IMR-90 (cell line): Measurements from ENCODE around the gene CD164L2. TPM values are rescaled to one million over a fixed set of nuclear protein-coding genes. Genes with fewer than 3 reads are reported as not detected.

Experiments
- ATAC-seq: fragments of 200-7000 bp; cut with Tn5 transposase; 2 replicates; pipeline ENCODE4 v1.9.1; 2020; ENCODE audit warnings: low read depth, mild to moderate bottlenecking, moderate library complexity
- BruUV-seq: library from RNA; stranded (reverse); fragments of 400-500 nt; replicated peaks from 2 replicates; lab custom pipeline; 2021; lab: Mats Ljungman, UMichigan
- CTCF ChIA-PET: fragments of 300-600 bp; formaldehyde crosslinking; extraction: SDS; loops from one replicate; lab custom pipeline; 2021; ENCODE audit warnings: antibody characterized with exemption; lab: Yijun Ruan, JAX
- POLR2A ChIA-PET: fragments of 300-600 bp; sonication (Branson Sonifier 250); formaldehyde crosslinking; loops from one replicate; lab custom pipeline; 2022; ENCODE audit warnings: antibody characterized with exemption; ENCODE audit not compliant: unreplicated experiment; lab: Charles Lee
- DNase-seq: peaks from one replicate; pipeline ENCODE4 v3.0.0; 2013
- H2AFZ ChIP-seq: replicated peaks from 2 replicates; pipeline ENCODE3; 2013; ENCODE audit warnings: low read length, mild to moderate bottlenecking; ENCODE audit not compliant: poor library complexity
- H2AK5ac ChIP-seq: 2 replicates; pipeline ENCODE4 v1.6.1; 2013; ENCODE audit warnings: low read depth, low read length, inconsistent platforms
- H2AK9ac ChIP-seq: replicated peaks from 2 replicates; pipeline ENCODE3; 2013; ENCODE audit warnings: mild to moderate bottlenecking, low read depth, low read length, moderate library complexity; ENCODE audit not compliant: poor library complexity
- H2BK120ac ChIP-seq: 2 replicates; pipeline ENCODE4 v1.6.1; 2013; ENCODE audit warnings: low read depth, low read length, inconsistent platforms
- H2BK15ac ChIP-seq: 3 replicates; pipeline ENCODE4 v1.6.1; 2013; ENCODE audit warnings: low read depth, low read length, inconsistent platforms
- H2BK20ac ChIP-seq: 2 replicates; pipeline ENCODE4 v1.6.1; 2013; ENCODE audit warnings: low read depth, mild to moderate bottlenecking, inconsistent platforms, low read length, moderate library complexity
- H2BK5ac ChIP-seq: 2 replicates; pipeline ENCODE4 v1.6.1; 2013; ENCODE audit warnings: mild to moderate bottlenecking, low read depth, low read length, inconsistent platforms; ENCODE audit not compliant: poor library complexity, severe bottlenecking
- H3K14ac ChIP-seq: replicated peaks from 2 replicates; pipeline ENCODE4 v1.6.1; 2013; ENCODE audit warnings: low read depth, low read length, inconsistent platforms
- H3K18ac ChIP-seq: 2 replicates; pipeline ENCODE4 v1.6.1; 2013; ENCODE audit warnings: low read depth, low read length, control low read depth
- H3K23ac ChIP-seq: 2 replicates; pipeline ENCODE4 v1.6.1; 2013; ENCODE audit warnings: low read depth, low read length, inconsistent platforms
- H3K27ac ChIP-seq: 2 replicates; pipeline ENCODE4 v1.5.1; 2013; ENCODE audit warnings: mild to moderate bottlenecking, control low read depth, low read length; ENCODE audit not compliant: insufficient read depth
- H3K27me3 ChIP-seq: 2 replicates; pipeline ENCODE4 v1.6.1; 2013; ENCODE audit warnings: low read length; ENCODE audit not compliant: control insufficient read depth, insufficient read depth
- H3K36me3 ChIP-seq: 2 replicates; pipeline ENCODE4 v1.6.1; 2013; ENCODE audit warnings: low read length, mixed read lengths; ENCODE audit not compliant: control insufficient read depth, insufficient read depth
- H3K4ac ChIP-seq: 2 replicates; pipeline ENCODE4 v1.6.1; 2013; ENCODE audit warnings: low read depth, low read length, inconsistent platforms
- H3K4me1 ChIP-seq: 2 replicates; pipeline ENCODE4 v1.6.1; 2013; ENCODE audit warnings: low read length, mixed read lengths; ENCODE audit not compliant: control insufficient read depth, insufficient read depth
- H3K4me2 ChIP-seq: 2 replicates; pipeline ENCODE4 v1.6.1; 2013; ENCODE audit warnings: low read depth, mild to moderate bottlenecking, control low read depth, low read length, moderate library complexity
- H3K4me3 ChIP-seq: 2 replicates; pipeline ENCODE4 v1.5.1; 2013; ENCODE audit warnings: low read depth, mild to moderate bottlenecking, control low read depth, low read length, moderate library complexity; ENCODE audit not compliant: insufficient read depth
- H3K56ac ChIP-seq: 2 replicates; pipeline ENCODE4 v1.6.1; 2013; ENCODE audit warnings: low read length, inconsistent platforms; ENCODE audit not compliant: insufficient read depth; ENCODE audit errors: extremely low read depth
- H3K79me1 ChIP-seq, 2 experiments: 2 replicates each; pipeline ENCODE4 v1.6.1; 2013; ENCODE audit warnings: low read length in 2 of 2, inconsistent platforms in 1 of 2, low read depth in 1 of 2
- H3K9ac ChIP-seq: 2 replicates; pipeline ENCODE4 v1.6.1; 2013; ENCODE audit warnings: low read depth, low read length, control low read depth
- H3K9me1 ChIP-seq: 2 replicates; pipeline ENCODE4 v1.6.1; 2013; ENCODE audit warnings: low read length, inconsistent platforms; ENCODE audit not compliant: insufficient read depth
- H3K9me3 ChIP-seq: 2 replicates; pipeline ENCODE4 v1.6.1; 2013; ENCODE audit warnings: low read length; ENCODE audit not compliant: control insufficient read depth, insufficient read depth
- H4K20me1 ChIP-seq: 2 replicates; pipeline ENCODE4 v1.6.1; 2013; ENCODE audit warnings: low read length, inconsistent platforms; ENCODE audit not compliant: insufficient read depth
- H4K5ac ChIP-seq: 2 replicates; pipeline ENCODE4 v1.6.1; 2013; ENCODE audit warnings: mild to moderate bottlenecking, low read depth, low read length, control low read depth
- H4K8ac ChIP-seq, 2 experiments: 2 replicates each; pipeline ENCODE4 v1.6.1; 2013; ENCODE audit warnings: low read depth in 2 of 2, low read length in 2 of 2, control low read depth in 1 of 2, inconsistent platforms in 1 of 2
- H4K91ac ChIP-seq: 2 replicates; pipeline ENCODE4 v1.6.1; 2013; ENCODE audit warnings: low read depth, low read length, inconsistent platforms; ENCODE audit not compliant: insufficient read depth
- CEBPB ChIP-seq: IDR thresholded peaks from 2 replicates; pipeline ENCODE4 v1.6.1; 2012; ENCODE audit warnings: low read depth, low read length, improper control_type of control experiment
- CHD1 ChIP-seq: IDR thresholded peaks from 2 replicates; pipeline ENCODE4 v1.6.1; 2012; ENCODE audit warnings: low read depth, low read length, improper control_type of control experiment
- ELK1 ChIP-seq: fragments of 150-350 bp; IDR thresholded peaks from 2 replicates; pipeline ENCODE4 v1.6.1; 2016; ENCODE audit warnings: low read depth, mild to moderate bottlenecking, low read length, moderate library complexity, borderline replicate concordance
- FOS ChIP-seq: fragments of 150-350 bp; IDR thresholded peaks from 2 replicates; pipeline ENCODE4 v1.6.1; 2016; ENCODE audit warnings: low read depth, low read length
- MAFK ChIP-seq: IDR thresholded peaks from 2 replicates; pipeline ENCODE4 v1.6.1; 2012; ENCODE audit warnings: low read depth, low read length, improper control_type of control experiment
- NFE2L2 ChIP-seq: fragments of 150-350 bp; IDR thresholded peaks from 2 replicates; pipeline ENCODE4 v1.6.1; 2016; ENCODE audit warnings: low read depth, mild to moderate bottlenecking, low read length
- POLR2A ChIP-seq: IDR thresholded peaks from 2 replicates; pipeline ENCODE4 v1.6.1; 2012; ENCODE audit warnings: mild to moderate bottlenecking, low read depth, low read length
- RCOR1 ChIP-seq: IDR thresholded peaks from 2 replicates; pipeline ENCODE4 v1.6.1; 2012; ENCODE audit warnings: mild to moderate bottlenecking, low read length, improper control_type of control experiment; ENCODE audit not compliant: insufficient replicate concordance
- RFX5 ChIP-seq: IDR thresholded peaks from 2 replicates; pipeline ENCODE4 v1.8.0; 2012; ENCODE audit warnings: low read depth, mild to moderate bottlenecking, low read length, moderate library complexity
- USF2 ChIP-seq: fragments of 150-350 bp; IDR thresholded peaks from 2 replicates; pipeline ENCODE4 v1.6.1; 2017; ENCODE audit warnings: mild to moderate bottlenecking, antibody characterized with exemption, low read length, low read depth
- WGBS, 2 experiments: methylation state at CpG; one replicate each; pipeline versions ENCODE4 v1.1.5 to v1.1.7; 2013; ENCODE audit warnings: missing lambda C conversion rate in 2 of 2; ENCODE audit not compliant: insufficient read length in 1 of 2; ENCODE audit errors: extremely low coverage in 2 of 2; 5-methylcytosine and 5-hydroxymethylcytosine counted together
- dilution Hi-C: fragments of 300-500 bp; cut with HindIII; formaldehyde crosslinking; loops from one replicate; pipeline ENCODE4 v1.14.3; 2018; ENCODE audit warnings: low sequenced_read_pairs; ENCODE audit not compliant: unreplicated experiment
- in situ Hi-C: fragments of 300-500 bp; cut with MboI; formaldehyde crosslinking; loops from 3 replicates; pipeline ENCODE4 v1.14.3; 2019; ENCODE audit warnings: low sequenced_read_pairs, inconsistent platforms, mixed read lengths
- intact Hi-C: fragments of 100-400 bp; cut with micrococcal nuclease; formaldehyde crosslinking; loops from 2 replicates; pipeline ENCODE4 v1.10.0; 2022
- polyA plus RNA-seq, 3 experiments: library from polyadenylated mRNA; depleted of rRNA; stranded (reverse); fragments of >200 nt; gene quantifications; 2 replicates each; pipeline ENCODE4 v1.2.3, GENCODE V29; 2012; ENCODE audit warnings: low replicate concordance in 1 of 3
- total RNA-seq: library from RNA; depleted of rRNA; stranded (reverse); fragments of >200 nt; gene quantifications from 2 replicates; pipeline ENCODE4 v1.2.3, GENCODE V29; 2012
- TF ChIP-seq, protein P1 (sequence below): conservative IDR thresholded peaks from 2 replicates; pipeline ENCODE4 v1.5.1; 2012; ENCODE audit warnings: mild to moderate bottlenecking, low read depth, low read length, improper control_type of control experiment

The CD164L2 gene
- total and polyA plus RNA-seq, 2 of the 4 experiments (the other 2 are of a cell fraction) = not detected

DNA sequence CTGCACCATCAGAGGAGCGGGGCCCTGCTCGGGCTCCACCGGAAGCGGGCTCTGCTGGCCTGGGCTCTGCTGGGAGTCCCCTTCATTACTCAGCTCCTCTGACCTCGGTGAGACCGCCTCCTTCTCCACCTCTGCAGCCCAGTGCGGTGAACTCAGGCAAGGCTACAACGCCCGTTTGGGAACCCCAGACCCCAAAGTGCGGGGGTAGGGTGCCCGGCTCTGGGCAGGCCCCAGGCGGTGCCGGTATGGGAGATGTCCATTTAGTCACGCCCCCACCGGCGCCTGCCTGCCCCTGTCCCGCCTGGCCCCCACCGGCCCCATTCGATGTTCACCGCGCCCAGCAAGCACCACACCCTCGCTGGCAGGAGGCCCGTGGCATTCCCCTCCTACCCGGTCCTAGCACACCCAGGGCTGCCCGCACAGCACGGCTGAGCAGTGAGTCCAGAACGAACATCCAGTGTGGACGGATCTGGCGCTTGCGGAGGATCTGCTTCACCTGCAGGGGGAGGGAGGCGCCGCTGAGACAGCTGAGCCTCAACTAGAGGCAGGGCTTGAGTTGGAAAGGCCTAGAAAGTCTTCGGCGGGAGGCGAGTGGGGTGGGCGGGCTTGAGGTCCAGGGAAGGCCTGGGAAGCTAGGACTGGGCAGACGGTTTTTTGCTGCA is 26.4 kb downstream of the CD164L2 start:
- Histone ChIP-seq H2BK120ac (no peak overlapping the region), H4K5ac (no peak overlapping the region), H3K79me1 (no peaks in the 10 kb centered on the region), H3K14ac (no peak overlapping the region), H3K27ac (no peak overlapping the region), H3K4me3 (no peak overlapping the region), H3K9me1 (no peaks in the 10 kb centered on the region), H3K36me3 (peaks cover 35% of the 10 kb centered on the region), H2BK5ac (no peak overlapping the region), H2AFZ (no peak overlapping the region), H4K91ac (no peak overlapping the region), H3K9me3 (no peaks in the 10 kb centered on the region), H2BK20ac (no peak overlapping the region), H3K4ac (no peak overlapping the region), H4K20me1 (no peaks in the 10 kb centered on the region), H3K9ac (no peak overlapping the region), H2BK15ac (no peak overlapping the region), H3K18ac (no peak overlapping the region), H3K56ac (no peak overlapping the region), H3K23ac (no peak overlapping the region), H4K8ac (no peak overlapping the region), H3K27me3 (no peaks in the 10 kb centered on the region), H2AK9ac (no peak overlapping the region), H3K4me1 (no peaks in the 10 kb centered on the region), H2AK5ac (no peak overlapping the region), H3K4me2 (no peak overlapping the region)
- dilution Hi-C loops = no loop called here
- intact Hi-C loops = loop anchor here (1.0 kb wide), 1 partner anchor 39 kb away; no protein-coding TSS in a partner anchor
- ATAC-seq (no peak), DNase-seq (no peak)
- 82% methylated on average over 22 of the region's 37 CpGs; no CpG with 5 or more reads in 1 of the 2 experiments for WGBS, 2 experiments
- POLR2A ChIA-PET = no interaction called here
- BruUV-seq = no TSS peak
- TF ChIP-seq ELK1 = no peak
- no peak for TF ChIP-seq CHD1
- no peak for TF ChIP-seq RFX5
- no peak for TF ChIP-seq FOS
- TF ChIP-seq NFE2L2 = no peak
- no peak for TF ChIP-seq CEBPB
- no peak for TF ChIP-seq USF2
- TF ChIP-seq, protein P1, sequence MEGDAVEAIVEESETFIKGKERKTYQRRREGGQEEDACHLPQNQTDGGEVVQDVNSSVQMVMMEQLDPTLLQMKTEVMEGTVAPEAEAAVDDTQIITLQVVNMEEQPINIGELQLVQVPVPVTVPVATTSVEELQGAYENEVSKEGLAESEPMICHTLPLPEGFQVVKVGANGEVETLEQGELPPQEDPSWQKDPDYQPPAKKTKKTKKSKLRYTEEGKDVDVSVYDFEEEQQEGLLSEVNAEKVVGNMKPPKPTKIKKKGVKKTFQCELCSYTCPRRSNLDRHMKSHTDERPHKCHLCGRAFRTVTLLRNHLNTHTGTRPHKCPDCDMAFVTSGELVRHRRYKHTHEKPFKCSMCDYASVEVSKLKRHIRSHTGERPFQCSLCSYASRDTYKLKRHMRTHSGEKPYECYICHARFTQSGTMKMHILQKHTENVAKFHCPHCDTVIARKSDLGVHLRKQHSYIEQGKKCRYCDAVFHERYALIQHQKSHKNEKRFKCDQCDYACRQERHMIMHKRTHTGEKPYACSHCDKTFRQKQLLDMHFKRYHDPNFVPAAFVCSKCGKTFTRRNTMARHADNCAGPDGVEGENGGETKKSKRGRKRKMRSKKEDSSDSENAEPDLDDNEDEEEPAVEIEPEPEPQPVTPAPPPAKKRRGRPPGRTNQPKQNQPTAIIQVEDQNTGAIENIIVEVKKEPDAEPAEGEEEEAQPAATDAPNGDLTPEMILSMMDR = no peak
- no peak for TF ChIP-seq POLR2A
- TF ChIP-seq RCOR1 = no peak
- TF ChIP-seq MAFK = no peak
- in situ Hi-C loops = no loop called here
- CTCF ChIA-PET = interaction anchor here (0.5 to 1.6 kb wide), 3 partner anchors 31 to 769 kb away, joined by 3 to 6 read pairs (median 3); no protein-coding TSS in a partner anchor
